HCT116 (cell line): Measurements from ENCODE around the gene NXPH2. TPM values are rescaled to one million over a fixed set of nuclear protein-coding genes. Genes with fewer than 3 reads are reported as not detected.

Experiments
- ATAC-seq: fragments of 200-7000 bp; cut with Tn5 transposase; 2 replicates; pipeline ENCODE4 v1.9.1; 2020; ENCODE audit warnings: mild to moderate bottlenecking, moderate library complexity
- BruUV-seq: library from RNA; stranded (reverse); fragments of 400-500 nt; replicated peaks from 2 replicates; lab custom pipeline; 2021; lab: Mats Ljungman, UMichigan
- CTCF ChIA-PET: fragments of 300-600 bp; sonication (Branson Sonifier 250); formaldehyde crosslinking; loops from one replicate; lab custom pipeline; 2021; ENCODE audit warnings: antibody characterized with exemption; lab: Charles Lee
- POLR2A ChIA-PET: fragments of 300-600, 350-600 bp; sonication (Branson Sonifier 250); formaldehyde crosslinking; loops from one replicate; lab custom pipeline; 2021; ENCODE audit warnings: antibody characterized with exemption; lab: Charles Lee
- RAD21 ChIA-PET, 2 experiments: fragments of 300-600 bp; sonication (Branson Sonifier 250); formaldehyde crosslinking; loops; one replicate each; lab custom pipeline; 2023; ENCODE audit warnings: low total read pairs in 2 of 2; ENCODE audit not compliant: uncharacterized antibody in 2 of 2, unreplicated experiment in 2 of 2, low non-redundant PET in 1 of 2; lab: Charles Lee
- DNase-seq: peaks from one replicate; pipeline ENCODE4 v3.0.0-alpha.2; 2010; ENCODE audit warnings: low read depth, low spot score
- H2AFZ ChIP-seq: fragments of 200-600 bp; shearing (Covaris generic), sonication (generic); 2 replicates; pipeline ENCODE4 v1.6.1; 2017; ENCODE audit warnings: low read depth, mixed run types, mixed read lengths, antibody characterized with exemption, low read length; ENCODE audit not compliant: poor library complexity, severe bottlenecking
- H3K27ac ChIP-seq: 2 replicates; pipeline ENCODE4 v1.5.1; 2012; ENCODE audit warnings: low read depth, low read length
- H3K27me3 ChIP-seq: fragments of 200-600 bp; sonication (generic); 2 replicates; pipeline ENCODE4 v1.6.1; 2016; ENCODE audit warnings: mixed run types, low read length, mixed read lengths; ENCODE audit not compliant: insufficient read depth
- H3K36me3 ChIP-seq, 2 experiments: fragments of 200-500 bp in 1 of 2; fragments of 200-600 bp in 1 of 2; sonication (Bioruptor generic) in 1 of 2; sonication (generic) in 1 of 2; 2 replicates each; pipeline versions ENCODE4 v1.5.1 to v1.6.1; 2014 to 2016; ENCODE audit warnings: low read length in 2 of 2, inconsistent platforms in 1 of 2, mixed read lengths in 1 of 2, mixed run types in 1 of 2; ENCODE audit not compliant: insufficient read depth in 2 of 2, control insufficient read depth in 1 of 2
- H3K4me1 ChIP-seq, 2 experiments: fragments of 200-600 bp in 1 of 2; sonication (generic) in 1 of 2; 2 replicates each; pipeline versions ENCODE4 v1.5.1 to v1.6.1; 2012 to 2017; ENCODE audit warnings: low read length in 2 of 2, inconsistent platforms in 1 of 2, mild to moderate bottlenecking in 1 of 2, mixed read lengths in 1 of 2, mixed run types in 1 of 2, moderate library complexity in 1 of 2; ENCODE audit not compliant: insufficient read depth in 2 of 2, control insufficient read depth in 1 of 2
- H3K4me2 ChIP-seq: fragments of 200-600 bp; sonication (generic); 2 replicates; pipeline ENCODE4 v1.6.1; 2017; ENCODE audit warnings: mixed run types, low read length, mixed read lengths
- H3K4me3 ChIP-seq, 2 experiments: fragments of 200-600 bp in 1 of 2; sonication (generic) in 1 of 2; replicated peaks in 1 of 2; 2 replicates each; pipeline ENCODE4 v1.5.1; 2011 to 2016; ENCODE audit warnings: low read length in 2 of 2, control low read depth in 1 of 2, low read depth in 1 of 2, mild to moderate bottlenecking in 1 of 2, mixed read lengths in 1 of 2, mixed run types in 1 of 2
- H3K79me2 ChIP-seq: fragments of 200-600 bp; sonication (generic); 2 replicates; pipeline ENCODE4 v1.6.1; 2017; ENCODE audit warnings: mild to moderate bottlenecking, mixed run types, low read length, moderate library complexity, mixed read lengths; ENCODE audit not compliant: insufficient read depth
- H3K9ac ChIP-seq: fragments of 200-600 bp; sonication (generic); 2 replicates; pipeline ENCODE4 v1.6.1; 2016; ENCODE audit warnings: low read length, mixed read lengths
- H3K9me2 ChIP-seq: fragments of 200-600 bp; sonication (generic), shearing (Covaris generic); 2 replicates; pipeline ENCODE4 v1.6.1; 2017; ENCODE audit warnings: mixed run types, mild to moderate bottlenecking, moderate library complexity; ENCODE audit not compliant: insufficient read depth
- H3K9me3 ChIP-seq, 2 experiments: fragments of 200-500 bp in 1 of 2; fragments of 200-600 bp in 1 of 2; sonication (Bioruptor generic) in 1 of 2; sonication (generic) in 1 of 2; 2 replicates each; pipeline ENCODE4 v1.6.1; 2014 to 2017; ENCODE audit warnings: low read length in 2 of 2, mixed read lengths in 2 of 2, inconsistent platforms in 1 of 2, low read depth in 1 of 2, mild to moderate bottlenecking in 1 of 2, mixed run types in 1 of 2, moderate library complexity in 1 of 2; ENCODE audit not compliant: control insufficient read depth in 1 of 2, insufficient read depth in 1 of 2
- H4K20me1 ChIP-seq: fragments of 200-600 bp; sonication (generic), shearing (Covaris generic); 2 replicates; pipeline ENCODE4 v1.6.1; 2017; ENCODE audit warnings: mixed run types, mild to moderate bottlenecking, moderate library complexity; ENCODE audit not compliant: insufficient read depth
- CBX3 ChIP-seq: IDR thresholded peaks from 2 replicates; pipeline ENCODE4 v1.6.1; 2012; ENCODE audit warnings: low read depth
- CEBPB ChIP-seq: IDR thresholded peaks from 2 replicates; pipeline ENCODE4 v1.6.1; 2012; ENCODE audit warnings: low read depth
- EGR1 ChIP-seq: IDR thresholded peaks from 2 replicates; pipeline ENCODE4 v1.6.1; 2012; ENCODE audit warnings: low read depth
- ELF1 ChIP-seq: IDR thresholded peaks from 2 replicates; pipeline ENCODE4 v1.6.1; 2012; ENCODE audit warnings: low read depth, borderline replicate concordance
- EZH2 ChIP-seq: fragments of 200-600 bp; sonication (generic); IDR thresholded peaks from 2 replicates; pipeline ENCODE4 v1.6.1; 2017; ENCODE audit warnings: antibody characterized with exemption, mixed run types
- EZH2phosphoT487 ChIP-seq: fragments of 200-600 bp; IDR thresholded peaks from 2 replicates; pipeline ENCODE4 v1.6.1; 2018; ENCODE audit warnings: antibody characterized with exemption, borderline replicate concordance
- JUND ChIP-seq: IDR thresholded peaks from 2 replicates; pipeline ENCODE4 v1.6.1; 2012
- POLR2A ChIP-seq: IDR thresholded peaks from 2 replicates; pipeline ENCODE4 v1.7.0; 2011; ENCODE audit warnings: borderline replicate concordance; ENCODE audit not compliant: insufficient read depth, insufficient read length; ENCODE audit errors: extremely low read depth
- POLR2AphosphoS5 ChIP-seq: IDR thresholded peaks from 2 replicates; pipeline ENCODE4 v1.6.1; 2011; ENCODE audit warnings: mild to moderate bottlenecking, low read depth, low read length, moderate library complexity
- RAD21 ChIP-seq: IDR thresholded peaks from 2 replicates; pipeline ENCODE4 v1.6.1; 2012; ENCODE audit warnings: low read depth, mild to moderate bottlenecking
- SIN3A ChIP-seq: IDR thresholded peaks from 2 replicates; pipeline ENCODE4 v1.6.1; 2012; ENCODE audit warnings: low read depth
- SP1 ChIP-seq: IDR thresholded peaks from 2 replicates; pipeline ENCODE4 v1.6.1; 2012; ENCODE audit warnings: low read depth
- SRF ChIP-seq: IDR thresholded peaks from 2 replicates; pipeline ENCODE4 v1.6.1; 2012; ENCODE audit warnings: low read depth
- TCF7L2 ChIP-seq: IDR thresholded peaks from 2 replicates; pipeline ENCODE4 v1.7.0; 2011; ENCODE audit warnings: borderline replicate concordance, inconsistent platforms; ENCODE audit not compliant: insufficient read depth, insufficient read length; ENCODE audit errors: extremely low read depth
- YY1 ChIP-seq: IDR thresholded peaks from 2 replicates; pipeline ENCODE4 v1.6.1; 2011; ENCODE audit warnings: low read length, low read depth, moderate library complexity, mild to moderate bottlenecking; ENCODE audit not compliant: insufficient replicate concordance; ENCODE audit errors: extremely low read depth
- ZFX ChIP-seq: fragments of 450-650 bp; IDR thresholded peaks from 2 replicates; pipeline ENCODE4 v1.6.1; 2017
- intact Hi-C: fragments of 100-400 bp; cut with micrococcal nuclease; formaldehyde crosslinking; loops from 2 replicates; pipeline ENCODE4 v1.10.0; 2022
- total RNA-seq: library from RNA; stranded (reverse); gene quantifications from one replicate; pipeline ENCODE4 v1.2.1, GENCODE V29; 2021; ENCODE audit not compliant: unreplicated experiment
- TF ChIP-seq, protein P1 (sequence below), 3 experiments: fragments of 200-600 bp in 1 of 3; sonication (generic) in 1 of 3; IDR thresholded peaks in 2 of 3; conservative IDR thresholded peaks in 1 of 3; 2 replicates each; pipeline ENCODE4 v1.5.1; 2012 to 2017; ENCODE audit warnings: low read depth in 2 of 3, low read length in 2 of 3, antibody characterized with exemption in 1 of 3, borderline replicate concordance in 1 of 3, control low read depth in 1 of 3, mild to moderate bottlenecking in 1 of 3, mixed read lengths in 1 of 3, mixed run types in 1 of 3, moderate library complexity in 1 of 3; ENCODE audit not compliant: insufficient read depth in 1 of 3
- TF ChIP-seq, protein P2 (sequence below): IDR thresholded peaks from 2 replicates; pipeline ENCODE4 v1.6.1; 2012; ENCODE audit warnings: low read depth

NXPH2 gene
- total RNA-seq, 1 experiment from 2014 or later, result not detected

DNA sequence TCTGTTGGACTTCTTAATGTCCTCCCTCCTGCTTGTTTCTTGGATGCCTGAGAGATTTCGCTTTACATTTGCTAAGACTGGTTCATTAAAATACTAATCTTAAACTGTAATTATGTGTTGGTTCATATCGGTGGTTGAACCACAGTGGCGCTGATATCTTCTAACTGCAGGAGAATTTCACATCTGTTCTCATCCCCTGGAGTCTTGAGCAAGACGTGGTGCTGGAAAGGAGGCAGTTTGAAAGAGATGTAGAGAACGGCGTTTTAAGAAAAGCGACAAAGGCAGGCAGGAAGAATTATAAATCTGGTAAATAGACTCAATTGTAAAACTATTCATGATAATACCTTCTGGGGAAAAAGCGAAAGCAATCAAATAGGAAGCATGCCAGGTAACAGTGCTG is 79.5 kb downstream of the NXPH2 start:
- BruUV-seq, result no TSS peak
- ChIA-PET CTCF (no interaction called here), RAD21 (no interaction called here), POLR2A (no interaction called here)
- H3K9me2 ChIP-seq, result 0 out of 2 replicates have a peak, but pooled peaks cover 3% of the 10 kb centered on the region
- no peak for DNase-seq
- no peak overlapping the region for H3K27ac ChIP-seq
- H2AFZ ChIP-seq, result no peak overlapping the region
- TF ChIP-seq ELF1, result no peak
- TF ChIP-seq TCF7L2, result no peak
- no peak for TF ChIP-seq SRF
- TF ChIP-seq EZH2phosphoT487, result no peak
- no peak for TF ChIP-seq YY1
- TF ChIP-seq, protein P1, sequence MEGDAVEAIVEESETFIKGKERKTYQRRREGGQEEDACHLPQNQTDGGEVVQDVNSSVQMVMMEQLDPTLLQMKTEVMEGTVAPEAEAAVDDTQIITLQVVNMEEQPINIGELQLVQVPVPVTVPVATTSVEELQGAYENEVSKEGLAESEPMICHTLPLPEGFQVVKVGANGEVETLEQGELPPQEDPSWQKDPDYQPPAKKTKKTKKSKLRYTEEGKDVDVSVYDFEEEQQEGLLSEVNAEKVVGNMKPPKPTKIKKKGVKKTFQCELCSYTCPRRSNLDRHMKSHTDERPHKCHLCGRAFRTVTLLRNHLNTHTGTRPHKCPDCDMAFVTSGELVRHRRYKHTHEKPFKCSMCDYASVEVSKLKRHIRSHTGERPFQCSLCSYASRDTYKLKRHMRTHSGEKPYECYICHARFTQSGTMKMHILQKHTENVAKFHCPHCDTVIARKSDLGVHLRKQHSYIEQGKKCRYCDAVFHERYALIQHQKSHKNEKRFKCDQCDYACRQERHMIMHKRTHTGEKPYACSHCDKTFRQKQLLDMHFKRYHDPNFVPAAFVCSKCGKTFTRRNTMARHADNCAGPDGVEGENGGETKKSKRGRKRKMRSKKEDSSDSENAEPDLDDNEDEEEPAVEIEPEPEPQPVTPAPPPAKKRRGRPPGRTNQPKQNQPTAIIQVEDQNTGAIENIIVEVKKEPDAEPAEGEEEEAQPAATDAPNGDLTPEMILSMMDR (IDR thresholded peaks at IDR 0.05 in 2 of 3, conservative IDR thresholded peaks at IDR 0.05 in 1 of 3; ENCODE audit: borderline replicate concordance in 1 of 3, insufficient read depth in 1 of 3, low read depth in 2 of 3, low read length in 2 of 3), result no peak
- no peak for TF ChIP-seq SIN3A
- TF ChIP-seq CEBPB, result no peak
- TF ChIP-seq, protein P2, sequence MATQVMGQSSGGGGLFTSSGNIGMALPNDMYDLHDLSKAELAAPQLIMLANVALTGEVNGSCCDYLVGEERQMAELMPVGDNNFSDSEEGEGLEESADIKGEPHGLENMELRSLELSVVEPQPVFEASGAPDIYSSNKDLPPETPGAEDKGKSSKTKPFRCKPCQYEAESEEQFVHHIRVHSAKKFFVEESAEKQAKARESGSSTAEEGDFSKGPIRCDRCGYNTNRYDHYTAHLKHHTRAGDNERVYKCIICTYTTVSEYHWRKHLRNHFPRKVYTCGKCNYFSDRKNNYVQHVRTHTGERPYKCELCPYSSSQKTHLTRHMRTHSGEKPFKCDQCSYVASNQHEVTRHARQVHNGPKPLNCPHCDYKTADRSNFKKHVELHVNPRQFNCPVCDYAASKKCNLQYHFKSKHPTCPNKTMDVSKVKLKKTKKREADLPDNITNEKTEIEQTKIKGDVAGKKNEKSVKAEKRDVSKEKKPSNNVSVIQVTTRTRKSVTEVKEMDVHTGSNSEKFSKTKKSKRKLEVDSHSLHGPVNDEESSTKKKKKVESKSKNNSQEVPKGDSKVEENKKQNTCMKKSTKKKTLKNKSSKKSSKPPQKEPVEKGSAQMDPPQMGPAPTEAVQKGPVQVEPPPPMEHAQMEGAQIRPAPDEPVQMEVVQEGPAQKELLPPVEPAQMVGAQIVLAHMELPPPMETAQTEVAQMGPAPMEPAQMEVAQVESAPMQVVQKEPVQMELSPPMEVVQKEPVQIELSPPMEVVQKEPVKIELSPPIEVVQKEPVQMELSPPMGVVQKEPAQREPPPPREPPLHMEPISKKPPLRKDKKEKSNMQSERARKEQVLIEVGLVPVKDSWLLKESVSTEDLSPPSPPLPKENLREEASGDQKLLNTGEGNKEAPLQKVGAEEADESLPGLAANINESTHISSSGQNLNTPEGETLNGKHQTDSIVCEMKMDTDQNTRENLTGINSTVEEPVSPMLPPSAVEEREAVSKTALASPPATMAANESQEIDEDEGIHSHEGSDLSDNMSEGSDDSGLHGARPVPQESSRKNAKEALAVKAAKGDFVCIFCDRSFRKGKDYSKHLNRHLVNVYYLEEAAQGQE, result no peak
- TF ChIP-seq JUND, result no peak
- TF ChIP-seq POLR2AphosphoS5, result no peak
- no peak for TF ChIP-seq RAD21
- TF ChIP-seq POLR2A, result no peak
- no peak for TF ChIP-seq CBX3
- no peak for TF ChIP-seq ZFX
- TF ChIP-seq EZH2, result no peak
- no peak for TF ChIP-seq SP1
- no peak for TF ChIP-seq EGR1
- no peaks in the 10 kb centered on the region for H3K9me3 ChIP-seq
- peaks cover 4 to 6% of the 10 kb centered on the region in 2 experiments; a peak in 1 of 4 replicates for H3K4me1 ChIP-seq
- H3K79me2 ChIP-seq, result no peaks in the 10 kb centered on the region
- no peaks in the 10 kb centered on the region for H3K36me3 ChIP-seq
- no peak for ATAC-seq
- H3K4me3 ChIP-seq, result no peak overlapping the region
- H3K9ac ChIP-seq, result no peak overlapping the region
- intact Hi-C loops, result no loop called here
- no peak overlapping the region for H3K4me2 ChIP-seq
- no peaks in the 10 kb centered on the region for H4K20me1 ChIP-seq
- no peaks in the 10 kb centered on the region for H3K27me3 ChIP-seq
